ENCODE data around the gene PLEKHH2.
"Not testable (repeated sequence)": the region's sequence is repeated elsewhere in the genome, so short reads cannot be mapped to it uniquely, and the experiment has no call there.

PLEKHH2 gene

GRCh38 chr2:43718530-43719124 lies 81.6 kb downstream of the PLEKHH2 start:
- no peak for ATAC-seq

GRCh38 chr2:43724728-43725526 lies 87.9 kb downstream of the PLEKHH2 start:
- ATAC-seq = no peak

GRCh38 chr2:43725711-43726246 lies 88.7 kb downstream of the PLEKHH2 start:
- ATAC-seq = no peak

- ATAC-seq = not testable (repeated sequence)
Measured at GRCh38 chr2:43726961-43727633, 90.0 kb downstream of the PLEKHH2 start.

GRCh38 chr2:43727634-43728014 lies 90.6 kb downstream of the PLEKHH2 start:
- no peak for ATAC-seq

- no peak for ATAC-seq
Measured at GRCh38 chr2:43729491-43730174, 92.6 kb downstream of the PLEKHH2 start.

GRCh38 chr2:43731211-43731610 lies 94.2 kb downstream of the PLEKHH2 start:
- no peak for ATAC-seq

GRCh38 chr2:43736637-43737036 lies 99.6 kb downstream of the PLEKHH2 start:
- no peak for ATAC-seq

GRCh38 chr2:43737097-43737854 lies 100.2 kb downstream of the PLEKHH2 start:
- no peak for ATAC-seq

- ATAC-seq = no peak
Measured at GRCh38 chr2:43737855-43738254, 100.8 kb downstream of the PLEKHH2 start.

- no peak for ATAC-seq
Measured at GRCh38 chr2:43738257-43738656, 101.2 kb downstream of the PLEKHH2 start.

GRCh38 chr2:43743706-43744105 lies 106.6 kb downstream of the PLEKHH2 start:
- ATAC-seq = no peak

- no peak for ATAC-seq
Measured at GRCh38 chr2:43745457-43745856, 108.4 kb downstream of the PLEKHH2 start.

- ATAC-seq = no peak
Measured at GRCh38 chr2:43748333-43748732, 111.3 kb downstream of the PLEKHH2 start.

- ATAC-seq = no peak
Measured at GRCh38 chr2:43749583-43749982, 112.5 kb downstream of the PLEKHH2 start.

GRCh38 chr2:43751476-43751990 lies 114.5 kb downstream of the PLEKHH2 start:
- ATAC-seq = no peak

- no peak for ATAC-seq
Measured at GRCh38 chr2:43752302-43752701, 115.2 kb downstream of the PLEKHH2 start.

GRCh38 chr2:43754180-43754579 lies 117.1 kb downstream of the PLEKHH2 start:
- no peak for ATAC-seq

GRCh38 chr2:43758739-43759138 lies 121.7 kb downstream of the PLEKHH2 start:
- no peak for ATAC-seq

- no peak for ATAC-seq
Measured at GRCh38 chr2:43759195-43759594, 122.1 kb downstream of the PLEKHH2 start.

GRCh38 chr2:43762286-43762685 lies 125.2 kb downstream of the PLEKHH2 start:
- peak; percentile 53 to 55 for ATAC-seq

GRCh38 chr2:43763091-43763490 lies 126.0 kb downstream of the PLEKHH2 start:
- no peak for ATAC-seq
